Measurements from ENCODE around the gene DIPK1A. TPM values are rescaled to one million over a fixed set of nuclear protein-coding genes. Genes with fewer than 3 reads are reported as not detected.

Gene DIPK1A
- total RNA-seq, 1 donor from 2014 or later = 26.5 TPM

DNA sequence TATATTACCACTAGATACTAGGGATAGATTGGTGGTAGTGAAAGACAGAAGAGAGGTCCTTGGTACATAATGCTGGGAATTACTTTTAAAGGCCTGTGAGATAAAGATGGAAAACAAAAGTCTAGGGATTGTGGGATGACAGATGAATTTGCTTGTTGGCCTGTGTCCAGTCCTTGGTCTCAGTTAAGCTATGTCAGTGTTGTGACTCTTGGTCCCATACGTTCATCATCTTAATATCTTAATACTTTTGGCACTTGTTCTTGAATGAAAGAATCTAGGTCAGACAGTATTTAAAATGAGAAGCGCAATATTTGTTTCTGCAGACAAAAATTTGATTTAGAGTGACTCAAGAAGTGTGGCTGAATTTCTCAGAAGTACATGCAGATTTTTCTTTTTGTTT, 121.8 kb downstream of the DIPK1A start:
- DNase-seq = no peak

DNA sequence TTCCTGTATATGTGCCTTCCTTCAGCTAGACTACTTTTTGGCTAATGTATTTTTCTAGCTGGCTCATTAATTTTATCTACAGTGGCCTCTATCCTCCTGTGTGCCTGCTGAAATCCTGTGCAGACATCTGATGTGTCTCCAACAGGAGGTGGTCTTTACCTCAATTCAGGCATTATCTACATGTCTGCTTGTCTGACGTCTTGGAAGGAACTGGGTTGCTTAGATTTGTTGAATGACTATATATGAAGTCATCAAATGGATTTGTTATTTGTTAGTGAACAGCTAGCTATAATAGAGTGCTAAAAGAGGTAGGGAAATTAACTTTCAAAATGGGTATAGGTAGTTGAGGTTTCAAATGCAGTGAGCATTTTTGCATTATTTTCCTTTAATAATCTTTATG, 122.7 kb downstream of the DIPK1A start:
- DNase-seq = no peak

DNA sequence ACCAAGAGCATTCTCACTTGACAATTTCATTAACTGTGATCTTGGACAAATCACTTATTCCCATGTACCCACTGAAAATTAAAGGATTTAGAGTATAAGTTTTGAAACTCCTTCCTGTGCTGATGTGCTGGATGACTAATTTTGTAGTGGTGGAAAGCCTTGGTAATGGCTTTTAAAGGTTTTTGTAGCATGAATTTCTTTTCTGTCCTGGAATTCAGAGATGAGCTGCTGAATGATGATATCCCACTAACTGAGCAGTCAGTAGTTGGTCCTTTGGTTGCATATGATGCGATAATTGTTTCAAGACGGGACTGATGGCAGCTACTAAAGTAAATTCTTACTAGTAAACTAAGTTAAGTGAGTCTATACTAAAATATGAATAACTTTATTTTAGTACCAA, 124.2 kb downstream of the DIPK1A start:
- no peak for DNase-seq

DNA sequence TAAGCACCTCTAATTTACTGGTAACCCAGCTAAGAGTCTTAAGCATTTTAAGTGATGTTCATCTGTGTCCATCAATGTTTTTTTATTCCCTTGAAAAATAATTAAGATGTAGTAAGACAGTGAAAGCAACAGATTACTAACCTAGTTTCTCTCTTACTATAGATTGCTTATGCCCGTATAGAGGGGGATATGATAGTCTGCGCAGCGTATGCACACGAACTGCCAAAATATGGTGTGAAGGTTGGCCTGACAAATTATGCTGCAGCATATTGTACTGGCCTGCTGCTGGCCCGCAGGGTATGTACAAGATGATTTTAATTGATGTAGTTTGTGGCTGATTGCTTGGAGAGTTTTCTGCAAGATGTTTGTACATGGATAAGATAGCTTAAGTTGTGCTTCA, 126.6 kb downstream of the DIPK1A start:
- no peak for DNase-seq

GRCh38 chr1:92833840-92834239, 127.4 kb downstream of the DIPK1A start:
- no peak for DNase-seq

DNA sequence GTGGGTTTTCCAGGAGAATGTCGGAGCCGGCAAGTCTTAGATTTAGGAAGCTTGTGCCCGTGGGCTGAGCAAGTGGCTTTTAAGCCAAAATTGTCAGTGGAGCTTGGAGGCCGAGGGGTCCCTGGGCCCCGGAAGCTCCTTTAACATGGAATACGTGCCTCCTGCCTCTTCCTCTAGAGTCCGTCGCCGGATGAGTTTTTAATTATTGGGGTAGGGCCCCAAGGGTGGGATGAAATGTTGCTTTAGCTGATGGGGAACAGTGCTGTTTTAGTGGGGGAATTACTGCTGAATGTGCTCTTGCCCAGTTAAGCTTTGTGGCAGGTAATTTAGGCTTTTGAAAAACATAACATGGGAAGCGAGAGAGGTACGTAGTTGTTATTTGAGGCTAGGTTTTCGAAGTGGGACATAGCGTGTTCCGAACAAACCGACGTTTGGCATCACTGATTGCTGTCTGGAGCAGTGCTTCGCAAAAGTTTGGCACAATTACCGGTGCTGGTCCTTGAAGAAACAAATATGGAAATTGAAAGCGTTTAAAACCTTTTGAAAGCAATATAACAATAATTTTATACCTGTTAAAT, 128.6 kb downstream of the DIPK1A start:
- DNase-seq = no peak

DNA sequence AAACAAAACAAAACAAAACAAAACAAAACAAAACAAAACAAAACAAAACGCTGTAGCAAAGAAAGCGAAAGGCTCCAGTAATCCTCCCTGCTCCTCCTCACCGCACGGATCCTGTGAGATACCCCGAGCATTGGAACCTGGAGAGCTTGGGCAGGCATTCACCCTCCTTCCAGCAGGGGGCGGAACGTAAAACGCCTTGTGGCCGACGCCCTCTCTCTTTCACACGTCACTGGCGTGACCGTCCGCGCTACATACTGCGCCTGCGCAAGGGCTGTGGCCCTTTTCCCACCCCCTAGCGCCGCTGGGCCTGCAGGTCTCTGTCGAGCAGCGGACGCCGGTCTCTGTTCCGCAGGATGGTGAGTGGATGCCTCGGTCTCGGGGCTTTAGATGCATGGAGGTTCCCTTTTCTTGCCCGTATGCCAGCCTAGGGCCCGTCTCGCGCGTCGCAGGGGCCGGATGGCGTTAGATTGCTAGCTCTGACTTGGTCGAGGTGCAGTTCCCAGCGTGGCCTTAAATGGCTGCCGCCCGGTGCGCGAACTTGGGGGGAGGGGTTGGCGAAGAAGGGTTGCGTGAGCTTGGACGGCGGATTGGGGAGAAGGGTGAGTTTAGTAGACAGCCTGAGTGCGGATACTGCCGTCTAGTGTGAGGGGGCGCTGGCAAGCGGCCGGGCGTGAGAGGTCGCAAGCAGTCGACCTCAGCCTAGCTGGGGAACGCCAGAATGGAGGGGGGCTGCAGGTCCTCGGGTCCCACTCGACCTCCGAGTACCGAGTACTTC, 129.3 kb downstream of the DIPK1A start, which contains the start of gene RPL5:
Gene RPL5 (plus strand): TSS at position 279 of the 775 bp plus-strand sequence. CDS start 75 bp downstream, at position 354.
- DNase-seq = peak; percentile 94

DNA sequence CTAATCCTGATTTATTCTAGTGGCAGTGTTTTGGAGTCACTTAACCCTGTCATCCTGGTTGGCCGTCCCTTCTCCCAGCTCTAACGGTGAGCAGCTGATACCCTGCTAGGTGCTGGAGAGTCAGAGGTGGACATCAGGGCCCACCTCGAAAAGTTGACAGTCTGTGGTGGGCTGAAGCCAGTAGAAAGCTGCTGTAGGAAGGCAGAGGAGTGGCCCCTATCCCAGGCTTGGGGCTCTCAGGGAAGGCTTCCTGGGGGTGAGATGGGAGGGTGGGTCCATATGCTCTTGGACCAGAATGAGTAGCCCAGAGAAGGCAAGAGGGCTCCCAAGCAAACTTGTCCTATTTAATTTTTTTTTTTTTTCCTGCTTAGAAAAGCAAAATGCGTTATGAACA, 129.9 kb downstream of the DIPK1A start:
- no peak for DNase-seq

- no peak for DNase-seq
Measured at GRCh38 chr1:92826792-92827191, 134.5 kb downstream of the DIPK1A start.

GRCh38 chr1:92822879-92823278, 138.4 kb downstream of the DIPK1A start:
- no peak for DNase-seq

DNA sequence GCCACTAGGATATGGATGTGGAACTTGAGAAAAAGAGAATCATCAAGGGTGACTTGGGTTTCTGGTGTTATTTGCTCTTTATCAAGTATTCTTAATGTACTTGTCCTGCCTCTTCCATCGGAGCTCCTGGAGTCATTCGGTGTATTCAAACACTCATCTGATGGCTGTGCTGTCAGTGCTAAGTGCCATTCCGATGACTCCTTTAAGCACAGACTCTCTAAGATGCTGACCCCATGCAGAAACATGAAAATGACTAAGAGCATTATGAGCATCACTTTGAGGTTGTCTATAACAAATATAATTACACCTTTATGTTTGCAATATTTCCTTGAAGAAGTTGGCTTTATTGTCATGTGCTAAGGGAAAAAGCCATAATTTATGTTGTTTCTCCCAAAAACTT, 140.7 kb downstream of the DIPK1A start:
- DNase-seq = no peak

GRCh38 chr1:92820024-92820423, 141.2 kb downstream of the DIPK1A start:
- no peak for DNase-seq

- DNase-seq = no peak
Measured at GRCh38 chr1:92817986-92818764, 143.1 kb downstream of the DIPK1A start.

DNA sequence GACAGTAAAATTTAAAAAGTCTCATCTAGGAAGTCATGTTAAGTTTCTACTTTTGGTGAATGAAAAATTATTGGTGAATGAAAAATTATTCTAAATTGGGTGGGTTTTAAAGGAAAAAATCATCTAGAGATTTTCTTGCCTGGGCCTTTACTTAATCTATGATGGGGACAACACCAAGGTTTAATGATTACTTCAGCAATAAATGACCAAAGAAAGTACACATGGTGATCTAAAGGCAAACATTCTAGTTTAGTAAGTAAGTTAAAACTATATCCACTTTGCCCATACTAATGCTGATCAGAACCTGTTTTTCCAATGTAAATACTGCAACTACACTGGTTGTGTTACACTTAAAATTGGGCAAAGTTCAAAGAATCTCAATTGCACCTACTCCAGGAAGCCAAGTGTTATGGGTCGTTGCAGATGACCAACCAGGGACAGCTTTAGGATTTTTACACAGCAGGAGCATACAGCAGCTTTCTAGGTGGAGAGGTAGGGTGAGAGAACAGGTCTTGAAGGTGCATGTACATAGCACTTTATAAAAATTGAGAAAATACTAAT, 144.0 kb downstream of the DIPK1A start:
- no peak for DNase-seq

GRCh38 chr1:92816732-92817131, 144.5 kb downstream of the DIPK1A start:
- DNase-seq = no peak

- DNase-seq = no peak
Measured at GRCh38 chr1:92808381-92808780, 152.9 kb downstream of the DIPK1A start.

DNA sequence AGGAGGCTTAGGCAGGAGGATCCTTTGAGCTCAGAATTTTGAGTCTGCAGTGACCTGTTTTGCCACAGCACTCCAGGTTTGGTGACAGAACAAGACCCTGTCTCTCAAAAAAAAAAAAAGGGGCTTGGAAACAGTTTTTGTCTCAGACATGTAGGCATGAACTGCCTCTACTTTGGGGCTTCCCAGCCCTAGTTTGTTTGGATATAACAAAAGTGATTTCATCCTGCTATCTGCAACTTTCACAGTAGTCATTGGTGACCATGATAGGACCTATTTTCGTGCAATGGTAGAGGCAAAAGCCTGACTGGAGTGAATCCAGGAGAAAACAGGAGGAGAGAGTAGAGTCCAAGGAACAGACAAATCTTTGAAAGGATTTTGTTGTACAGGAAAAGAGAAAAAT, 156.0 kb downstream of the DIPK1A start:
- no peak for DNase-seq

GRCh38 chr1:92804721-92805201, 156.5 kb downstream of the DIPK1A start:
- DNase-seq = peak; percentile 7

DNA sequence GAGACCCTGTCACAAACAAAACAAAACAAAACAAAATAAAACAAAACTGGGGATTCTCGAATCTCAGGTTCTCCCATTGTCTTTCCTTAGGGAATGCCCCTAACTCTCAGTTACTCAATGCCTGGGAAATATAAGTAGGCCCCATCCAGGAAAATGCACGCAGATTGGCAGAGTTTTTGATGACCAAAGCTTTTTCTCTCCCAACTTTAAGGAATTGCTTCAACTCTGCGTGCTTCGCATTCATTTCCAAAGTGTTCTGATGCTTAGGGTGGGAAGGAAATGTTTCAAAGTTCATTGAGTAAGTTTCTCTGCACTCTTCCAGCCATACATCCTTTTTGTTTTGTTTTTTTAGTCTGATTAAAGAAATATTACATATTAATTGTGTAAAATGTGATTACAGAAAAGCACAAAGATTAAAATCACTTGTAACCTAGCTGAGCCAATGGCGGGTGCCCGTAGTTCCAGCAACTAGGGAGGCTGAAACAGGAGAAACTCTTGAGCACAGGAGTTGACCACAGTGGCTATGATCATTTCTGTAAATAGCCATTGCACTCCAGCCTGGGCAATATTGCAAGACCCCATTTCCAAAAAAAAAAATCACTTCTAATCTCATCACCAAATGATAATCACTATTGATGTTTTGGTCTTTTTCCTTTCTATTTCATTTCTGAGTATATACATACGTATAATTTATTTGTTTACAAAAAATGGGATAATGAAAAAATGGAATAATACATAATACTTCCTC, 157.9 kb downstream of the DIPK1A start:
- no peak for DNase-seq

DNA sequence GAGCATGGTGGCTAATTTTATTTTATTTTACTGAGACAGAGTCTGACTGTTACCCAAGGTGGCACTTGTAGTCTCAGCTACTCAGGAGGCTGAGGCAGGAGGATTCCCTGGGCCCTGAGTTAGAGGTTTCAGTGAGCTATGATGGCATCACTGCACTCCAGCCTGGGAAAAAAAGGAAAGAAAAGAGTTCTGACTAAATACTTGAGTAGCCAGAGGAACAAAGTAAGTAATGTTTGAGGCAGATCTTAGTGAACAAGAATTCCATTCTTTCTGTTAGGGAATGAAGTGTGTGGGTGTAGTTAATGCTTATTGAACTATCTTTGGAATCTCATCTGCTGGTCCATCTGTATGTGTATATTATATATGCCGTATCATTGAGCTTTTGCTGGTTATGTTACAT, 163.3 kb downstream of the DIPK1A start:
- DNase-seq = no peak

DNA sequence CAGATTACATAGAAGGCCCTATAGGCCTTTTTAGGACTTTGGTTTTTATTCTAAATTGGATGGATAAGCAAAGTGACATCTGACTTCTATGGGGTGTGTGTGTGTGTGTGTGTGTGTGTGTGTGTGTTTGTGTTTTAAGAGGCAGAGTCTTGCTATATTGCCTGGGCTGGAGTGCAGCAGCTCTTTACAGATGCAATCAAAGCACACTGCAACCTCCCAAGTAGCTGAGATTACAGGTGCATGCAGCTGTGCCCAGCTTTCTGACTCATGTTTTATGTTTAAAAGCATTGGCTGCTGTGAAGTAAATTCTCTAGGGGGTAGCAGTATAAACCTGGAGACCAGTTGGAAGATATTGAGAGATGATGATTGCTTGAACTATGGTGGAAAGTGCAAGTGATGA, 164.0 kb downstream of the DIPK1A start:
- no peak for DNase-seq

GRCh38 chr1:92795166-92795565, 166.1 kb downstream of the DIPK1A start:
- DNase-seq = no peak
